OCI-LY7 (cell line): ENCODE measurements around the gene EFNA2. TPM values are rescaled to one million over a fixed set of nuclear protein-coding genes. Genes with fewer than 3 reads are reported as not detected.

Experiments used
- BruUV-seq: library from RNA; stranded (reverse); fragments of 400-500 nt; replicated peaks from 2 replicates; lab custom pipeline; 2021; lab: Mats Ljungman, UMichigan
- CTCF ChIA-PET: fragments of 300-600 bp; sonication (Branson Sonifier 250); formaldehyde crosslinking; loops from one replicate; lab custom pipeline; 2022; ENCODE audit warnings: antibody characterized with exemption; ENCODE audit not compliant: unreplicated experiment; lab: Charles Lee
- POLR2A ChIA-PET: fragments of 300-600 bp; sonication (Branson Sonifier 250); formaldehyde crosslinking; loops from one replicate; lab custom pipeline; 2022; ENCODE audit warnings: antibody characterized with exemption; lab: Charles Lee
- DNase-seq: peaks from one replicate; pipeline ENCODE4 v3.0.0-alpha.2; 2015; ENCODE audit warnings: low spot score
- H2AFZ ChIP-seq: fragments of 200-600 bp; sonication (generic), shearing (Covaris generic); 2 replicates; pipeline ENCODE4 v1.6.1; 2014; ENCODE audit warnings: mild to moderate bottlenecking, antibody characterized with exemption, low read length, moderate library complexity
- H3K27ac ChIP-seq: fragments of 200-600 bp; sonication (generic); 2 replicates; pipeline ENCODE4 v1.5.1; 2014; ENCODE audit warnings: mixed run types, low read depth, mild to moderate bottlenecking, moderate library complexity, low read length, inconsistent platforms; ENCODE audit not compliant: poor library complexity, severe bottlenecking
- H3K36me3 ChIP-seq: fragments of 200-600 bp; sonication (generic); 2 replicates; pipeline ENCODE4 v1.6.1; 2014; ENCODE audit warnings: mild to moderate bottlenecking, antibody characterized with exemption, low read length, moderate library complexity, mixed read lengths; ENCODE audit not compliant: insufficient read depth
- H3K4me1 ChIP-seq: fragments of 200-600 bp; sonication (generic); 2 replicates; pipeline ENCODE4 v1.5.1; 2014; ENCODE audit warnings: mild to moderate bottlenecking, low read length; ENCODE audit not compliant: insufficient read depth, poor library complexity, severe bottlenecking
- H3K4me2 ChIP-seq: fragments of 200-600 bp; sonication (generic); 2 replicates; pipeline ENCODE4 v1.6.1; 2014; ENCODE audit warnings: mild to moderate bottlenecking, low read length
- H3K4me3 ChIP-seq: fragments of 200-600 bp; sonication (generic); 2 replicates; pipeline ENCODE4 v1.5.1; 2014; ENCODE audit warnings: mild to moderate bottlenecking, low read depth, low read length; ENCODE audit not compliant: poor library complexity, severe bottlenecking
- H3K79me2 ChIP-seq: fragments of 200-600 bp; sonication (generic); 2 replicates; pipeline ENCODE4 v1.6.1; 2016; ENCODE audit warnings: low read depth, mild to moderate bottlenecking, low read length, moderate library complexity, mixed read lengths; ENCODE audit not compliant: insufficient read depth
- H3K9me2 ChIP-seq: fragments of 200-600 bp; sonication (generic); 2 replicates; pipeline ENCODE4 v1.6.1; 2016; ENCODE audit warnings: mild to moderate bottlenecking, low read length, mixed read lengths; ENCODE audit not compliant: insufficient read depth
- H3K9me3 ChIP-seq: fragments of 200-600 bp; sonication (generic); 2 replicates; pipeline ENCODE4 v1.6.1; 2014; ENCODE audit warnings: mild to moderate bottlenecking, mixed run types, low read length, mixed read lengths
- H4K20me1 ChIP-seq: fragments of 200-600 bp; sonication (generic); 2 replicates; pipeline ENCODE4 v1.6.1; 2014; ENCODE audit warnings: mild to moderate bottlenecking, antibody characterized with exemption, low read length, moderate library complexity, mixed read lengths; ENCODE audit not compliant: insufficient read depth
- CTCF ChIP-seq: fragments of 200-600 bp; sonication (generic); conservative IDR thresholded peaks from 2 replicates; pipeline ENCODE4 v1.5.1; 2014; ENCODE audit warnings: mild to moderate bottlenecking, antibody characterized with exemption, low read length, moderate library complexity, mixed read lengths
- EZH2phosphoT487 ChIP-seq: fragments of 200-600 bp; sonication (generic); IDR thresholded peaks from 2 replicates; pipeline ENCODE4 v1.6.1; 2018; ENCODE audit warnings: low read depth, borderline replicate concordance, mild to moderate bottlenecking, mixed run types, antibody characterized with exemption, low read length, moderate library complexity, mixed read lengths
- intact Hi-C: fragments of 100-400 bp; cut with micrococcal nuclease; formaldehyde crosslinking; loops from one replicate; pipeline ENCODE4 v1.10.0; 2022; ENCODE audit not compliant: unreplicated experiment
- total RNA-seq, 2 experiments: library from RNA; depleted of rRNA in 1 of 2; stranded (reverse); fragments of >200 nt in 1 of 2; shearing (Covaris generic) in 1 of 2; gene quantifications; 2 replicates each; pipeline ENCODE4 v1.2.3, GENCODE V29; 2014 to 2022

Gene EFNA2
- total RNA-seq, 2 experiments from 2014 or later = not detected

DNA sequence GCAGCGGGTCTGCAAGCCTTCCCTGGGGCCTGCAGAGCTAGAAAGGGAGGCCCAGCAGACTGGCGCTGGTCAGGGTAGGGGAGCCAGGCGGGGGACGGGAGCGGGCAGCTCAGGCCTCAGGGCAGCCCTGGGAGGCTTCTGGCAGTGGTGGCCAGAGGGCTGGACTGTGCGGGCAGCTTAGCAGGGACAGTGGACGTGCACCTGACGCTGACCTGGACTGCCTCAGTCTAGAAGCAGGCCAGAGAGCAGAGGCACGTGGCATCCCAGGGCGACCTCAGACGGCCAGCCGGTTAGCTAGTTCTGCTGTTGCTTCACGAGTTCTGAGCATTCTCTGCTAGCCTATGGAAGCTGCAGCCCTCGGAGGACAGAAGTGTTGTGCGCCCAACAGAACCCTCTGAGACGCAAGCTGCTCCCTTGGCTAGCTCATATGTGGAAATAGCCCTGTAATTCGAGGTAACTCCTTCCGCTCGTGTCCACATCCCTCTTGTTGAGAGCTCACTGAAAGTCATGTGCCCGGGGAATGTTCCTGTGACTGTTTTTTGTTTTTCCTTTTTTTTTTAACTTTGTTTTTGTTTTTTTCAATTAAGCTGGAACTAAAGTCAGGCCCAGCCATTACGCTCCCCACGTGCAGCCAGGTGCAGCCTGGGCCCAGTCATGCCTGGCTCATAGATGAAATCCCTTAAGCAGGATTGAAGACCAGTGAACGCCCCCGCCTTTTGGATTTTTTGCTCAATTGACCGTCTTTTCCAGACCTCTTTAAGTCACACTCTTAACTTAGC is 12.2 kb upstream of the EFNA2 start:
- Histone ChIP-seq H3K36me3 (peaks cover 80% of the 10 kb centered on the region), H3K27ac (peak overlapping the region; percentile 92)
- no peak for DNase-seq

GRCh38 chr19:1274081-1274851 is 11.4 kb upstream of the EFNA2 start:
- intact Hi-C loops = no loop called here
- Histone ChIP-seq H3K4me2 (peak overlapping the region; percentile 100), H3K79me2 (peaks cover 63% of the 10 kb centered on the region), H3K9me3 (no peaks in the 10 kb centered on the region), H3K27ac (peak overlapping the region; percentile 92), H4K20me1 (peaks cover 3% of the 10 kb centered on the region; the same call in 1 of the 2 replicates), H3K9me2 (no peaks in the 10 kb centered on the region), H2AFZ (no peak overlapping the region), H3K4me3 (peak overlapping the region; percentile 95), H3K4me1 (peaks cover 56% of the 10 kb centered on the region), H3K36me3 (peaks cover 88% of the 10 kb centered on the region)
- peak; percentile 39; the same call in 1 of the 2 replicates for TF ChIP-seq CTCF
- TF ChIP-seq EZH2phosphoT487 = no peak
- no TSS peak for BruUV-seq
- CTCF ChIA-PET = no interaction called here
- DNase-seq = no peak
- POLR2A ChIA-PET = interaction anchor here (0.6 to 1.0 kb wide), 2 partner anchors 75 to 315 kb away, joined by 3 to 6 read pairs; no protein-coding TSS in a partner anchor

More for the DNA sequence above, 12.2 kb upstream of the EFNA2 start:
- no peak overlapping the region for H2AFZ ChIP-seq
- intact Hi-C loops = no loop called here
- H3K4me3 ChIP-seq = peak overlapping the region; percentile 95
- no peaks in the 10 kb centered on the region for H3K9me3 ChIP-seq
- H4K20me1 ChIP-seq = peaks cover 3% of the 10 kb centered on the region; the same call in 1 of the 2 replicates
- ChIA-PET CTCF (no interaction called here), POLR2A (interaction anchor here (0.6 to 1.0 kb wide), 2 partner anchors 76 to 316 kb away, joined by 3 to 6 read pairs; no protein-coding TSS in a partner anchor)
- TF ChIP-seq EZH2phosphoT487 (no peak), CTCF (no peak)
- peaks cover 61% of the 10 kb centered on the region for H3K4me1 ChIP-seq
- peaks cover 63% of the 10 kb centered on the region for H3K79me2 ChIP-seq
- H3K4me2 ChIP-seq = peak overlapping the region; percentile 100
- H3K9me2 ChIP-seq = no peaks in the 10 kb centered on the region
- BruUV-seq = TSS peak; percentile 70
